ENCODE results near the gene SGK1.

Gene SGK1

DNA sequence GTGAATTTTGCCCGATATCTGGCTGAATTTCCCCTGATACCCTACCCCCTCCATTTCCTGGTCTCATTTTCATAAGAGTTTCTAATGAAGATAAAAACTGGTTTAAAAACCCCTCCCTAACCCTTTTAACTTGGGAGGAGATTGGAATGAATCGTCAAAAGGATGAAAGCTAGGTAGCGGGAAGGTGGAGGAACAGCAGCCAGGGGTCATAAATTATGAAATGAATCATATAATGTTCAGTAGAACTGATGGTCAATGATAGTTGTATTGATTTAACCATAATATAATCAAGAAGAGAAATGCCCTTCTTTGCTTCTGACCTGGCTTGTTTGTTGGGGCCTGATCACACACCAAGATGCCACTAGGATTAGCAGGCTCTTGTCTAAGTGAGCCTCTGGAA, 38.5 kb upstream of the SGK1 start:
- TF ChIP-seq FOXM1 (IDR thresholded peaks at IDR 0.05; ENCODE audit: borderline replicate concordance) (no peak), SUZ12 (IDR thresholded peaks at IDR 0.05) (no peak), L3MBTL2 (conservative IDR thresholded peaks at IDR 0.05) (no peak), ELF4 (IDR thresholded peaks at IDR 0.05) (no peak), BHLHE40 (IDR thresholded peaks at IDR 0.05; ENCODE audit: borderline replicate concordance) (no peak), SP1 (IDR thresholded peaks at IDR 0.05) (no peak), NFRKB (IDR thresholded peaks at IDR 0.05) (no peak), ZNF384 (IDR thresholded peaks at IDR 0.05) (no peak), HDGF (IDR thresholded peaks at IDR 0.05; ENCODE audit: borderline replicate concordance) (no peak), FOXA1 (IDR thresholded peaks at IDR 0.05) (no peak), ARNT (IDR thresholded peaks at IDR 0.05) (no peak), FOXK2 (IDR thresholded peaks at IDR 0.05) (no peak), TARDBP (IDR thresholded peaks at IDR 0.05) (no peak)
- no peak for DNase-seq (ENCODE audit: extremely low spot score)
- ChIA-PET CTCF (no interaction called here), POLR2A (no interaction called here)

DNA sequence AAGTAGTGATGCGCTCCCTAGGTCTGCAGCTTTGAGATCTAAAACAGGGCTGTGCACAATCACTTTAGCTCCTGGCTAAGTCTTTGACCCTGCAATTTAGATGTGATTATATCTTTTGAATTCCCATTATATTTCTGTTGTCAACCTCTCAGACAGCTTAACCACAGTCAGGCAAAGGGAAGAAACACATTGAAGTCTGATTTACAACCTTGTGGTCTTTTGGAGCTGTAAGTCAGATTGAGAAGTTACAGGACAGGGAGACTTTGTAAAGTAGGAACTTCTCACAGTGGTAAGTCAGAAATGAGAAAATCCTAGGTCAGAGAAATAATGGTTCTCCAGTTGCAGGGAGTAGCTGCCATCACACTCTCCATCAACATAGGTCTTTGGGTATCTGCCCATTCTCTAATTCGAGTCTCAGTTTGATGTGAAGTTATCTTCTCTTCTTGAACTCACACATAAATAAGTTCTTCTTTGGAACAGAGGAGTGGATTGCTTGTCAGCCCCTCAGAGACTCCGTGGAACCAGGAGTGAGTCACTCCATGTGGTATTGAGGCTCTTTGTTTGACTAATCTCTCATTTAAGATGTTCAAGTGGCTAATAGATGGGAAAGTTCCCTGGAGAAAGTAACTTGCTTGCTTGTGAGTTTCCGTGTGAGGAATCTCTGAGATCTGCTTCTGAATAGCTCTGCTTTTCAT, 35.0 kb upstream of the SGK1 start:
- POLR2A ChIA-PET = no interaction called here
- TF ChIP-seq TARDBP (IDR thresholded peaks at IDR 0.05) (no peak), L3MBTL2 (conservative IDR thresholded peaks at IDR 0.05) (no peak), FOXK2 (IDR thresholded peaks at IDR 0.05) (no peak), PKNOX1 (IDR thresholded peaks at IDR 0.05) (no peak), ARNT (IDR thresholded peaks at IDR 0.05) (no peak), SP1 (IDR thresholded peaks at IDR 0.05) (no peak), CTBP1 (IDR thresholded peaks at IDR 0.05; ENCODE audit: borderline replicate concordance) (no peak), NFRKB (IDR thresholded peaks at IDR 0.05) (no peak)
- CTCF ChIA-PET = interaction anchor here (1.0 kb wide), 1 partner anchor 179 kb away, joined by 3 read pairs; no protein-coding TSS in a partner anchor
- DNase-seq (ENCODE audit: extremely low spot score) = no peak

DNA sequence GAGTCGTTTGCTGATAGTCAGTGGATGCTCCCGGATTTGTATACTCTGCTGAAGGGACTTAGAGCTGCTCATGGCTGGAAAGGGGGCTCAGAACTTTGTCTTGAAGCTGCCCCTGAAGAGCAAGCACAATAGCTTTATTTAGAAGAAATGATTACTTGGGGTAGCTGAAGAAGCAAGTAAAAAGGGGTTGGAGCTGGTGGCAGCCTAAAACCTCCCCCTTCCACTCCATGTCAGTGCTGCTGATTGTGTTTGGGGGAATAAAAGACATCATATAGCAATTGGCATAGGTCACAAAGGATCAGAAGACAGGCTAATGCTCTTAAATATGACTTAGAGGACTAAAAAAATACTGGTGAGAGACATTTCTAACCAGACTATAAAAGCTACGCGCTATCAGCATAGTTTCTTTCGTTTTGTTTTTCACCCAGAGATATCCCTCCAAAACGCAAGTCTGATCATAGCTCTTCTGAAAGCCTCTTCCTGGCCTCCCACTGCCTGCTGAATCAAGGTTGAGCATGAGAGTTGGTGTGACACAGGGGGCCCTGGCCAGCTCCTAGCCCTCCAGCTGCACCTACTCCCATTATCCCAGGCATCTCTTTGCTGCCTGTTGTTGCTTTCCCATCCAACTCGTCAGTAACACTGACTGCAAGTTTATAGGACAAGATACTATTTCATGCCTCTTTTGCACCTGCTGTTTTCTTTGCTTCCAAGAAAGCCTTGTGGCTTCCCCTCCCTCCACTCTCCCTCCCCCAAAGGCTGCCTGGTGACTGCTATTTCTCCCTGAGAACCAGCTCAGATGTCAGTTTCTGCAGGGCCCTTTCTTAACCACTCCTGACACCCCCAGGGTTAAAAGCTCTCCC, 33.9 kb upstream of the SGK1 start:
- ChIA-PET POLR2A (no interaction called here), CTCF (interaction anchor here (0.6 to 1.0 kb wide), 2 partner anchors 24 to 178 kb away, joined by 3 read pairs; no protein-coding TSS in a partner anchor)
- TF ChIP-seq LEF1 (IDR thresholded peaks at IDR 0.05; ENCODE audit: borderline replicate concordance) = no peak
- no peak for TF ChIP-seq ELF4 (IDR thresholded peaks at IDR 0.05)
- TF ChIP-seq SUZ12 (IDR thresholded peaks at IDR 0.05) = no peak
- no peak for TF ChIP-seq L3MBTL2 (conservative IDR thresholded peaks at IDR 0.05)
- TF ChIP-seq HDGF (IDR thresholded peaks at IDR 0.05; ENCODE audit: borderline replicate concordance) = no peak
- DNase-seq (ENCODE audit: extremely low spot score) = no peak

DNA sequence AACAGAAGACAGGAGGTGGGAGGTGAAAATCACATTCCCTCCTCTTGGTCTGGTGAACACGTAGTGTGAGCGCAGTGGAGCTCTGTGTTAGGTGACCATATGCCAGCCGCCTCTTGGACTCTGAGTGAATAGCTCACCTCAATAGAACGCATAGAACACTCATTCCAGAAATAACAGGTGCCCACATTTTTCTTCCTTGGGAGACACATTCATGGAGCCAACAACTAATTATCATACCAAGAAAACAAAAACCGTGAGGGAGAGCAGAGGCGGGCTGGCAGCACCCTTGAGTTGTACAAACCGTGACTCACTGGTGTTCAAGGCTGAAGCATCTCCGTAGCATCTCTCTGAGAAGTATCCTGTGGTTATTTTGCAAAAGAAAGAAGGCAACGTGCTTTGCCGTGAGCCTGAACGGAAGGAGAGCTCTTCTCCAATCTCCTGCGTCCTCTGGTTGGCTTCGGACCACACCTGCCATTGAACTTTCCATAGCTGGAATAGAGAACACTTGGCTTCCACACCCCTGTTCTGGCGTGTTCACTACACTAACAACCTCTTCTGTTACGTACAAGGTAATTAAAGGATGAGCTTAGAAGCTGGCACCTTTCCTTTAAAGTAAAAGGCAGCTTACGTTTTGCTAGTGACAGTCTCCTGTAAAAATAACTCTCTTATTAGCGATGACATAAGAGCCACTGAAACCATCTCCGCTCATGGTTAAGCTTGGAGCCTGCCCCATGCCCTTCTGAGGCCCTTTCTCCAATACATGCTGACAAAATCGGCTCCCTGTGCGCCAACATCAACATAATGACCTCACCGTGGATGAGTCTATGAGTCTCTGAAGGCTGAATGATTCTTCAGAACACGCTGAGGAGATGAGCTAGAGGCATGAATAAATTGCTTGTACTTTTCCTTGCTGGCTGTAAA, 30.2 kb upstream of the SGK1 start:
- TF ChIP-seq NFRKB (IDR thresholded peaks at IDR 0.05) = no peak
- no peak for TF ChIP-seq BHLHE40 (IDR thresholded peaks at IDR 0.05; ENCODE audit: borderline replicate concordance)
- no peak for TF ChIP-seq ARNT (IDR thresholded peaks at IDR 0.05)
- no peak for TF ChIP-seq PKNOX1 (IDR thresholded peaks at IDR 0.05)
- TF ChIP-seq CTBP1 (IDR thresholded peaks at IDR 0.05; ENCODE audit: borderline replicate concordance) = no peak
- no peak for TF ChIP-seq ELF4 (IDR thresholded peaks at IDR 0.05)
- no peak for TF ChIP-seq TARDBP (IDR thresholded peaks at IDR 0.05)
- no peak for TF ChIP-seq FOXM1 (IDR thresholded peaks at IDR 0.05; ENCODE audit: borderline replicate concordance)
- TF ChIP-seq FOXA1 (IDR thresholded peaks at IDR 0.05) = no peak
- TF ChIP-seq ZNF384 (IDR thresholded peaks at IDR 0.05) = no peak
- no peak for TF ChIP-seq HDGF (IDR thresholded peaks at IDR 0.05; ENCODE audit: borderline replicate concordance)
- ChIA-PET POLR2A (interaction anchor here (1.2 kb wide), 1 partner anchor 16 kb away, joined by 3 read pairs; no protein-coding TSS in a partner anchor), CTCF (interaction anchor here (0.7 kb wide), 1 partner anchor 175 kb away, joined by 3 read pairs; no protein-coding TSS in a partner anchor)
- DNase-seq (ENCODE audit: extremely low spot score) = no peak

- POLR2A ChIA-PET = no interaction called here
These were observed 29.1 kb upstream of the SGK1 start for GRCh38 chr6:134346932-134347545.

DNA sequence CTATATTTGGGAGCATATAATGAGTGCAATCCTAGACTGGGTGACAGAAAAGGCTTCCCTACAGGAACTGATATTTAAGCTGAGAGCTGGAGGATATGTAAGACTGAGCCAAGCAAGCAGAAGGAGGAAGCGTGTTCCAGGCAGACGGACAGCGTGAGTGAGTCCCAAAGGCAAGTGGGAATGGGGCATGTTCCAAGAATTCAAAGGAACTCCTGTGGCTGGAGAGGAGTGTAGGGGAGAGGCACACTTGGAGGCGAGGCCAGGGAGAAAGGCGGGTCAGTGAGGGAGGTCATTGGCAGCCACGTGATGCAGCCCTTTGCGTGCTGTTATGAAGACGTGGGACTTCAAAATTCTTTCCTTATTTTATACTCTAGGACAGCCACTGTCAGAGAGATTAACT, 27.9 kb upstream of the SGK1 start:
- ChIA-PET CTCF (no interaction called here), POLR2A (no interaction called here)
- no peak for DNase-seq (ENCODE audit: extremely low spot score)
- TF ChIP-seq PKNOX1 (IDR thresholded peaks at IDR 0.05) = no peak
- TF ChIP-seq LEF1 (IDR thresholded peaks at IDR 0.05; ENCODE audit: borderline replicate concordance) = no peak
- no peak for TF ChIP-seq SUZ12 (IDR thresholded peaks at IDR 0.05)
- no peak for TF ChIP-seq ZNF384 (IDR thresholded peaks at IDR 0.05)
- TF ChIP-seq FOXA1 (IDR thresholded peaks at IDR 0.05) = no peak
- TF ChIP-seq FOXM1 (IDR thresholded peaks at IDR 0.05; ENCODE audit: borderline replicate concordance) = no peak
- no peak for TF ChIP-seq ARNT (IDR thresholded peaks at IDR 0.05)
- TF ChIP-seq TARDBP (IDR thresholded peaks at IDR 0.05) = no peak
- no peak for TF ChIP-seq CTBP1 (IDR thresholded peaks at IDR 0.05; ENCODE audit: borderline replicate concordance)
- TF ChIP-seq BHLHE40 (IDR thresholded peaks at IDR 0.05; ENCODE audit: borderline replicate concordance) = no peak
- no peak for TF ChIP-seq SP1 (IDR thresholded peaks at IDR 0.05)
- TF ChIP-seq HDGF (IDR thresholded peaks at IDR 0.05; ENCODE audit: borderline replicate concordance) = no peak
- no peak for TF ChIP-seq ELF4 (IDR thresholded peaks at IDR 0.05)

More at GRCh38 chr6:134346932-134347545, 29.1 kb upstream of the SGK1 start:
- TF ChIP-seq FOXM1 (IDR thresholded peaks at IDR 0.05; ENCODE audit: borderline replicate concordance) (no peak), L3MBTL2 (conservative IDR thresholded peaks at IDR 0.05) (no peak), TARDBP (IDR thresholded peaks at IDR 0.05) (no peak), HDGF (IDR thresholded peaks at IDR 0.05; ENCODE audit: borderline replicate concordance) (no peak)
- no peak for DNase-seq (ENCODE audit: extremely low spot score)
- CTCF ChIA-PET = no interaction called here

Measured in HEK293T (cell line).